Left ventricle myocardium superior (tissue), 1 donor: ENCODE results near the gene KCTD13. TPM values are rescaled to one million over a fixed set of nuclear protein-coding genes. Genes with fewer than 3 reads are reported as not detected.
A peak's percentile ranks its signal among the peaks of the same experiment; 100 is the strongest.
"Not testable (repeated sequence)": the region's sequence is repeated elsewhere in the genome, so short reads cannot be mapped to it uniquely, and the experiment has no call there.

ENCODE experiments used
- ATAC-seq: fragments of 200-7000 bp; cut with Tn5 transposase; one replicate; pipeline ENCODE4 v1.9.1; 2020; ENCODE audit warnings: mild to moderate bottlenecking, moderate library complexity
- DNase-seq: peaks from one replicate; pipeline ENCODE4 v3.0.0-alpha.2; 2020
- intact Hi-C: fragments of 100-400 bp; cut with micrococcal nuclease; formaldehyde crosslinking; loops from one replicate; pipeline ENCODE4 v1.11.0; 2022
- total RNA-seq: library from RNA; stranded (reverse); fragmentation: NEBNext Ultra II Directional; extraction: Animal tissue kit (Norgen Biotek cat#: 25700); gene quantifications from one replicate; pipeline ENCODE4 v1.2.1, GENCODE V29; 2021
- donor health status: DM: no; HTN: yes; CAD: no; lungs with severe emphysema.

Gene KCTD13
- total RNA-seq, 1 donor from 2014 or later = 5.5 TPM

DNA sequence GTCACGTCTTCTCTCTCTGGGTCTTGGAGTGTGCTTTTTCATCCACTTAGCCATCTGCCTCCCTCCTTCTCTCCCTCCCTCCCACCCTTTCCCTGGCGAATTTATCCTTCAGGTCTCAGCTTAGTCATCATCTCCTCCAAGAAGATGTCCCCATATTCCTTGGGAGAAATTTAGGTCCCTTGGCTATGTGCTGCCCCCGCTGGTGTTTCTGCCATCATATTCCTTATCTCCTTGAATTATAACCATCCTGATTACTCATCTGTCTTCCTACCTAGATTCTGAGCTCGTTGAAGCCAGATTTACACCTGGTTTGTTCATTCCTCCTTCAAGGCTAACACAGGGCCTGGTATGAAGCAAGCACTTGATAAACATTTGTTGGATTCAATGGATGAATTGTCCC, 31.7 kb downstream of the KCTD13 start:
- no peak for ATAC-seq
- no peak for DNase-seq
- intact Hi-C loops = no loop called here

DNA sequence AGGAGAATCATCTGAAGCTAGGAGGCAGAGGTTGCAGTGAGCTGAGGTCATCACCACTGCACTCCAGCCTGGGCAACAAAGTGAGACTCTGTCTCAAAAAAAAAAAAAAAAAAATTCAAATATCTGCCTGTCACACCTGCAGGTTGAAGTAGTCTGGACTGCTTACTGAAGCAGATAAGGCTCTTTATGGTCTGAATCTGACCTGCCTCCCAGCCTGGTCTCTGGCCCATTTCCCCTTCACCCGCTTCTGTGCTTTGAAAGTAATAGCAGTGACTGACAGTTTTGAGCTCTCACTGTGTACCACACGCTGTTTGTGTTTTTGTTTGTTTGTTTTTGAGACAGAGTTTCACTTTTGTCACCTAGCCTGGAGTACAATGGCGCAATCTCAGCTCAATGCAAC, 32.5 kb downstream of the KCTD13 start:
- DNase-seq = no peak
- ATAC-seq = no peak
- intact Hi-C loops = no loop called here

DNA sequence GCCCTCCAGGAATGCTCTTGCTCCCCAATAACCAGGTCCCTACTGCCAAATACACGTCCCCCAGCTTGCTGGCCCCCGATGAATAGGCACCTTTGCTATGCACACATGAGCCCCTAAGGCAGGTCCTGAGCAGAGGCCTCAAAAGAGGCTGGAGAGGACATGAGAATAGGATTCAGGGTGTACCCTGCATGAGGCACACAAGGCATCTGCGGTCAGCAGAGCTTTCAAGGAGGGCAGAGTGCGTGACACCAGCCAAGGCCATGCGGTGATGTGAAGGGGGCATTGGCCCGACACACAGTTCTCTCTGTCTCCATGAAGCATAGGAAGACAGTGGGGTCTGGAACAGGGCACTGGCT, 33.6 kb downstream of the KCTD13 start:
- DNase-seq = no peak
- ATAC-seq = no peak
- intact Hi-C loops = no loop called here

DNA sequence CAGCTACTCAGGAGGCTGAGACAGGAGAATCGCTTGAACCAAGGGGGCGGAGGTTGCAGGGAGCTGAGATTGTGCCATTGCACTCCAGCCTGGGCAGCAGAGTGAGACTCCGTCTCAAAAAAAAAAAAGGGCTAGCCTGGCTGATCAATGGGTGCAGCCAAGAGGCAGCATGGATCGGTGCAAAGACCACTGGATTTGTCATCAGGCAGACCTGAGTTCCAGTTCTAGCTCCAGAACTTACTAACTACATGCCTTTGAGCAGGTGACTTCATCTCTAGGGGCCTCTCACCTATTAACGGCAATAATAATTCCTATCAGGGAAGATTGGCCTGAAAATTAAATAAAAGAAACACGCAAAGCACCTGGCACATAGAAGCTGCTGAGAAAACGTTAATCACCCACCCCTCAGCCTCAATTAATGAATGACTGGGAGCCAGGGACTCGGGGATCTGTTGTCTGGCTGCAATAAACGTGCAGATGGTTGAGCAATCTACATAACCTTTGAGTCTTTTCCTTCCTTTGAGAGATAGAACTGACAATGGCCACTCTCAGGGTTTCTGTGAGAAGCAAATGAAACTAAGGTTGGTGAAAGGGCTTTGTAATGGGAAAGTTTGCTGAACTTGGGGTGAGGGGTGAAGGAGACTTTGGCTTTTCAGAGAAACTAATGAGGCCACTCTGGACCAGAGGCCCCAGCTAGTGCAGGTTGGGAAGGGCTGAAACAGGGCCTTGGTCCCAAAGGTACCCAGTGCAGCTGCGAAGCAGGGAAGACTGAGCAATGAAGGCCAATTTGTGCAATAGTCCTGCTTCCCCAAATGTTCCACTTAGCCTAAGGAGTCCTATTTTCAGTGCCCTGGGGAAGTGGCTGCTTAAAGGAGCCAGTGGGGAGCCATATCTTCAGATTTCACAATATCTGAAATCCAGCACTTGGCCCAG, 34.2 kb downstream of the KCTD13 start:
- no peak for DNase-seq
- intact Hi-C loops = no loop called here
- no peak for ATAC-seq

DNA sequence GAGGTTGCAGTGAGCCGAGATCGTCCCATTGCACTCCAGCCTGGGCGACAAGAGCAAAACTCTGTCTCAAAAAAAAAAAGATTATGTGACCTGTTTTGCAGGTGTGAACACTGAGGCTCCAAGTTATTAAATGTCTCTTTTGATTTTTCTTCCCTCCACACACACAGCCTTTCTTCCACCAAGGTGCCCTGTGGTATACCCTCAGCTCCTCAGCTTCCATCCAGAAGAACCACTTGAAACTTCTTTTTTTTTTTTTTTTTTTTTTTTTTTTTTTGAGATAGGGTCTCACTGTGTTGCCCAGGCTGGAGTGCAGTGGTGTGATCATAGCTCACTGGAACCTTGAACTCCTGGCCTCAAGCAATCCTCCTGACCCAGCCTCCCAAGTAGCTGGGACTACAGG, 36.7 kb downstream of the KCTD13 start:
- ATAC-seq, DNase-seq, intact Hi-C loops: not testable (repeated sequence)

DNA sequence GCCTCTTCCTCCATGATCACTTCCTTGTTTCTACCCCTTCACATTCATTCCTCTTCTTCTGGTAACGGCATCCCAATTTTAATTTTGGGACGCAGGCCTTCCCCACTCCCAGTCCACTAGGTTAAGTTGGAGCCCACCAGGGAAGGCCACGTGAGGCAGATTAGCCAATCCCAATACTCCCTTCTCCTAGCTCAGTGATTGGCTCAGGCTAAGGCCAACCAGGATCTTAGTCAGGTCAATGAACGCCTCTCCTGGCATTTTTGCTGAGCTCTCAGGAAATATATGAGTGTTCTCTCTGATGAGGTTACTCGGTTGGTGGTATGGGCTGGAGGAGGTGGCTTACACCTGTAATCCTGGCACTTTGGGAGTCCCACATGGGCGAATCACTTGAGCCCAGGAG, 42.0 kb downstream of the KCTD13 start:
- no peak for ATAC-seq
- intact Hi-C loops = no loop called here

DNA sequence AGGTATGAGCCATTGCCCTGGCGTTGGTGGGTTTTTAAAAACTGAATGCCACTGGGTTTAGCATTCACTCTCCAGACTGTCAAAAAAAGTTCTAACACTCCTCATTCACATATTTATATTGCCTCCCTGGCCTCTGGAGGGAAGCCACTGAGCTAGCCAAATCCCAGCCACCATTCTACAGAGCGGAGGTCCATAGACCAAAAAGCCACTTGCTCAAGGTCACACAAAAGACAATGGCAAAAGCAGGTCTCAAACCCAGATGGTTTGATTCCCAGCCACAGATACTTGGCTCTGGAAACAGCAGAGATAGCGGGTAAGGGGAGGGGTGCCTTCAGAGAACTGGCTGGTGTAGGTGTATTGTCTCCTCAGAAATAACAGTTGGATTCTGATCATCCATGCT, 45.0 kb downstream of the KCTD13 start:
- DNase-seq (no peak), ATAC-seq (no peak)
- intact Hi-C loops = no loop called here

More for the DNA sequence above, 42.0 kb downstream of the KCTD13 start:
- no peak for DNase-seq

DNA sequence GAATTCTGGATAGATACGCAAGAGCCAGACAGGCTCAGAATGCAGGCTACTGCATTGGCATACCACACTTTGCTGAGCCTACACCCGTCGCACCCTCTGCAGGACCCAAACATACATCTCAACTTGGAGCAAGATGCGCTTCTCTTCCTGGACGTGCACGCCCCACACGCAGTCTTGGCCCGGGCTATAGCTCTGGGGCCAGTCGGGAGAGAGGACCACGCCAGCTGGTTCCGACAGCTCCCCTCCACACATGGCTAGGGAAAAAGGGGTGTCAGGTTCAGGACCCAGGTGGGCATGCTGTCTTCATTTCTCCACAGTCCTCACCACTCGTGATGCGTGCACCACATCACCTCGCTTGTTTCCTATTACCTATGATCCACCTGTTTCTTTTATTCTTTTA, 47.9 kb downstream of the KCTD13 start:
- intact Hi-C loops = no loop called here
- ATAC-seq = no peak
- DNase-seq = no peak

DNA sequence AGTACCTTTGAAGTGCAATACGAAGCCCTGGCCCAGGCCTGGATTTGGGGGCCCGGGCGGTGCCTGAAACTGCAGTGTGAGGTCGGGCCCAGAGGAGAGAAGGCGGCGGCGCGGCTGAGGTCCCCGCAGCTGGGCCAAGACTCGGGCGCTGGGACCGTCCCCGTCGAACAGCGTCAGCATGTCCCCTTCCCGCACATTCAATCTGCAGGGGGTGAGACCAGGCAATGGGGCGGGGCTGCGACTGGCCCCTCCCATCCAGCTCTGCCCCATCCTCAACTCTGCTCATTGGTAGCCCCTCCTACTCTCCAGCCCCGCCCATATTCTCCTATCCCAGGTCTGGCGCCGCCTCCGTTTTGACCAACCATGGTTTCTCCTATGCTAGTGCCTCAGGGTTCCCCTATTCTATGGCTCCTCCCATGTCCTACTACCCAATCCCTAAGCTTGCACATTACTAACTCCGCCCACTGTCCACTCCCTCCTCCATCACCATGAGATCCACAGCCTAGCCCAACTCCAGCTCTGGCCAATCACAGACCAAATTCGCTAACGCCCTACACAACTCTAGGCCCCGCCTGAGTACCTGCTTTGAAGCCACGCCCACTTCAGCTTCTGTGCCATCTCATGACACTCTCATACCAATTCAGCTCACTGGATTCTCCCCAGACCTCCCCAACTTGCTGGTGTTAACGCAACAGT, 48.6 kb downstream of the KCTD13 start:
- intact Hi-C loops = no loop called here
- DNase-seq (peak; percentile 38), ATAC-seq (no peak)

DNA sequence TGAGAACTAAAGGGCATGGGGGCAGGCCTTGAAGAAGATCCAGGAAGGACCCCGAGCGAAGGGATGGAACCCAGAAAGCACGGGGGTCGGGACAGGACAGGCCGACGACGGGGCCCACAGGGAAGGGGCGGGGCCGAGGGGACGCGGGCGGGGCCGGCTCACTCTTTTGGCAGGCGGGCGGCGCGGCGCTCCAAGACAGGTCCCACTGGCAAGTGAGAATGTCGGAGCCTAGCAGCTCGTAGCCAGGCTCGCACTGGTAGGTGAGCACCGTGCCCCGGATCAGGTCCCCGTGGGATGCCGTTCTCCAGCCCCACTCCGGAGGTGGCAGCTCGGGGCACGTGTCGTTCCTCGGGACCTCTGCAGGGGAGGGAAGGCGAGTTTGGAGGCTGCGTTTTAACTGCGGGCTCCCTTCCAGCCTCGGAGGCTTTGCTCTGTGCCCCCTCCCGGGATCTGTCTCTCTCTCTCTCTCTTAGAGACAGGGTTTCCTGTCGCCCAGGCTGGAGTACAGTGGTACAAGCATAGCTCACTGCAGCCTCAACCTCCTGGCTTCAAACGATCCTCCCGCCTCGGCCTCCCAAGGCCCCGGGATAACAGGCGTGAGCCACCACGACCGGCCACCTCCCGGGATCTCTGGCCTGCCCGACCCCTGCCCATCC, 49.3 kb downstream of the KCTD13 start:
- intact Hi-C loops = no loop called here
- peak; percentile 38 for DNase-seq
- peak; percentile 23 for ATAC-seq

DNA sequence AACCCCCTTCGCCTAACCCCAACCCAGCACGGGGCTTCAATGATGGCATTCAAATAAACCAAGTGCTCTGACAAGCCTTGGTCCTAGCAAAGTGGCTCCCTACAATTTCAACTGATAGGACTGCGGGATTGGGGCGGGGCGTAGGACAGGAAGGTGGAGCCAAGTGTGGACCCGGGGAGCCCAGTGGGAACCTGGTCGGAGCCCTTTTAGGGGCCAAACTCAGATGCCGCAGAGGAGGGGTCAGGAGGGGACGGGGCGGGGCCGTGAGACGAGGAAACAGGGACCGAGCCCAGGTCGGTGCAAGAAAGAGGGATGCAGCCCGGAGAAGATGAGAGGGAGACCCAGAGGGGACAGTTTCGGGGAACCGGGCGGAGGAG, 49.8 kb downstream of the KCTD13 start:
- DNase-seq (no peak), ATAC-seq (no peak)
- intact Hi-C loops = no loop called here

DNA sequence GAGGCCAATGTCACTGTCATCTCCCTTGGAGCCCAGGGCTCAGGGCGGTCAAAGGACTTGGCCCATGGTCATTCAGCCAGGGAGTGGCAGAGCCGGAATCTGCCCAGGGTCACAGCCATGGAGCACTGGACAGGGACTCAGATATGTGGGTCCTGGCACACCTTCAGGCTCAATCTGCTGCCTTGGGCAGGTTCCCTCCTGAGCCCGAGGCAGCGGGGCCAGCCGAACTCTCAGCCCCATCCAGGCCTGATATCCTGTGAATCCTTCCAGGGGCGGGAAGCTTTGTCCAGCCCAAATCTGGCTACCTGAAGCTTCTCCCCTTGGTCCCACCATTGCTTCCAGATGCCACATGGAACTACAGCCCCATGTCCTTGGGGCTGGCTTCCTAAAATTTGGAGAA, 50.8 kb downstream of the KCTD13 start:
- ATAC-seq (no peak), DNase-seq (no peak)
- intact Hi-C loops = no loop called here

DNA sequence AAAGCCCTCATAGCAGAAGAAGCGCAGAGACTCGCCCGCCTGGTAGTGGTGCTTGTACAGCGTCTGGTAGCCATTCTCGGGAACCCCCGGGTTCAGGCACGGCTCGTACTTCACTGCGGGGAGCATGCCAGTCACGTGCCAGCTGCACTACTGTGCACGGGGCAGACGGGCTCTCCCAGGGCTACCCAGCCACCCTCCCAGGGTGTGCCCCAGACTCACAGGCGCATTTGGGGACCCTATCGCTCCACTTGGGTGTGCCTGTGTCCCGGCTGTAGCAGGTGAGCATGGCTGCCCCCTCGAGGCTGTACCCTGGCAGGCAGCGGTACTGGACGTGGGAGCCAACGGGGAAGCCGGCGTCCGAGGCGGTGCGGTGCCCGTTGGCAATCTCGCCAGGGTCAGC, 52.7 kb downstream of the KCTD13 start:
- DNase-seq (no peak), ATAC-seq (no peak)
- intact Hi-C loops = no loop called here

DNA sequence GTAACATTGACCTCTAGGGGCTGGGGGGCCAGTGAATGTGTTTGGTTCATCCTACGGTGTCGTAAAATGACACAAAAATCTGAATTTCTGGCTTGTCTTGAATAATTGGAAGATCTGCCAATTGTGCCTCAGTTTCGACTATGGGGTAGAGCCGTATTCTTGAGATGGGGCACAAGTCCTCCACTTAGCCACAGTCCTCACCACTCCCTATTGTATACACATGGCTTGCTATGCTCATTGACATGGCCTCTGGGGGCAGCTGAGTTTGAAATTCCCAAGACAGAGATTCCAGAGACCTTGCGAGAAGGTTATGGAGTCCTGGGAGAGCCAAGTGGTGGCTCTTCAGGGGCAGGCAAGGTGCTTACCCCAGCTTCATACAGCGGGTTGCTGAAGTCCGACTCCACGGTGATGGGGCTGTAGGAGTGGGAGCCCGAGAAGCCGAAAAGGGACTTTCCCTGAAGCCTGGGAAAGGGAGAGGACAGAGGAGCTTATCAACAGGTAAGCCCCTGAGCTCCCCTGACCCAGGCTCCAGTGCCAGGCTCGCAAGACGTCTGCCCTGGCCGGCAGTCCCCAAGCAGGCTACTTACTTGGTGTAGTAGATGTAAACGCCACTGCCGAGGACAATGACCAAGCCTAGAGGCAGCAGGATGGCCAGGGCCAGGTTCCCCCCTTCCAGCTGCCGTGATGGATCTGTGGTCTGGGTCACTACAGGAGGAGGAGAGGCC, 54.0 kb downstream of the KCTD13 start:
- no peak for DNase-seq
- intact Hi-C loops = no loop called here
- no peak for ATAC-seq

DNA sequence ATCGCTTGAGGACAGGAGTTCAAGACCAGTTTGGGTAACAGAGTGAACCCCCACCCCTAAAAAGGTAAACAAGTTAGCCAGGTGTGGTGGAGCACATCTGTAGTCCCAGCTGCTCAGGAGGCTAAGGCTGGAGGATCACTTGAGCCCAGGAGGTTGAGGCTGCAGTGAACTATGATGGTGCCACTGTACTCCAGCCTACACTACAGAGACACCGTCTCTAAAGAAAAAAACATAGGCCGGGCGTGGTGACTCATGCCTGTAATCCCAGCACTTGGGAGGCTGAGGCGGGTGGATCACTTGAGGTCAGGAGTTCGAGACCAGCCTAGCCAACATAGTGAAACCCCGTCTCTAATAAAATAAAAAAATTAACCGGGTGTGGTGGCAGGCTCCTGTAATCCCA, 57.0 kb downstream of the KCTD13 start:
- DNase-seq, intact Hi-C loops, ATAC-seq: not testable (repeated sequence)

DNA sequence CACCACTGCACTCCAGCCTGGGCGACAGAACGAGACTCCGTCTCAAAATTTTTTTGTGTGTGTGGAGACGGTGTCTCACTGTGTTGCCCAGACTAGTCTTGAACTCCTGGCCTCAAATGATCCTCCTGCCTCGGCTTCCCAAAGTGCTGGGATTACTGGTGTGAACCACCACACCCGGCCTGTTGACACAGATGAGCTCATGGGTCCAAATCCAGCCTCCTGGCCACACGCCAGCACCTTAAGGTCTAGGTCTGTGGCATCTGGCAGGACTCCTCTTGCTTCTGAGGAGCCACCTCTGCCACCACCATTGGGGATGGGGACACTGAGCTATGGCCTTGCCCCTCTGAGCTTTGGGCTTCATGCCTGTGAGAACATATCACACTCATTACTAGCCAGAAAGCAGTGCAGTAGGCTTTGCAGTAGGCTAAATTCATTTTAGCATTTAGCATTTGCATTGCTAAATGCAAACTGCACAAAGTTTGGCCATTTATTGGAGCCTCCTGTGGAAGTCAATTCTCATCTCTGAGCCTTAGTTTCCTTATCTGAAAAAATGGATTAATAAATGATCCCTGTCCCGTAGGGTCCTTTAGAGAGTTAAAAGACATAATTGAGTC, 57.5 kb downstream of the KCTD13 start:
- intact Hi-C loops = no loop called here
- no peak for DNase-seq
- no peak for ATAC-seq

DNA sequence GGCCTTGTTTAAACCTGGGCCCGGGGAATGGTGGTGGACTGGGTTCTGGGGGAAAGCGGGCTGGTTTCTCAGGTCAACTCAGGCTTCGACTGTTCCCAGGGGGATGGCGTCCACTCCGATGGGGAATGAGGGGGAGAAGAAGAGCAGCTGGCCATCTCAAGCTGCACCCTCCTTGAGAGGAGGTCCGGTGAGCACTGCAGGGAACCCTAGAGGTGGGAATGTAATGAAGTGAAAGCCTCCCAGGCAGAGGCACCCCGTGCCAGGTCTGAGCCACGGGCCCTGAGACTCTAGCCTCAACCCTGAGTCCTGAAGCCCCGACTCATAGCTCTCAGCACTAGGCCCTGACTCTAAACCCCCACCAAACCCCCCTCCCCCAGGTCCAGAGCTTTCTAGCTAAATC, 61.8 kb downstream of the KCTD13 start:
- ATAC-seq = no peak
- intact Hi-C loops = no loop called here
- no peak for DNase-seq

DNA sequence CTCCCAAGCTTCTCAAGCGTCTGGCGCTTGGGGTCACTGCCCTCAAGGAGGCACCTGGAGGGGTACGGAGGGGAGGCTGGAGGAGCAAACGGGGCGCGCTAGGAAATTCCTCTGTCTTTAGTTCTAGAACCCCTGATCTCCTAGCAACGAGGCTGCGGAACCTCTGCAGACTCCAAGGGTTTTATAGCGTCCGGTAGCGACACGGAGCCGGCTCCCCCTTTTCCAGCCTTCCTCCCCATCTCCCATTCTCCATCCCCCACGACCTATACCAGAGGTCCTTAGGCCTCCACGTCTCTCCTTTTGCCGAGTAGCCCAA, 62.4 kb downstream of the KCTD13 start:
- ATAC-seq = no peak
- DNase-seq = no peak
- intact Hi-C loops = no loop called here

DNA sequence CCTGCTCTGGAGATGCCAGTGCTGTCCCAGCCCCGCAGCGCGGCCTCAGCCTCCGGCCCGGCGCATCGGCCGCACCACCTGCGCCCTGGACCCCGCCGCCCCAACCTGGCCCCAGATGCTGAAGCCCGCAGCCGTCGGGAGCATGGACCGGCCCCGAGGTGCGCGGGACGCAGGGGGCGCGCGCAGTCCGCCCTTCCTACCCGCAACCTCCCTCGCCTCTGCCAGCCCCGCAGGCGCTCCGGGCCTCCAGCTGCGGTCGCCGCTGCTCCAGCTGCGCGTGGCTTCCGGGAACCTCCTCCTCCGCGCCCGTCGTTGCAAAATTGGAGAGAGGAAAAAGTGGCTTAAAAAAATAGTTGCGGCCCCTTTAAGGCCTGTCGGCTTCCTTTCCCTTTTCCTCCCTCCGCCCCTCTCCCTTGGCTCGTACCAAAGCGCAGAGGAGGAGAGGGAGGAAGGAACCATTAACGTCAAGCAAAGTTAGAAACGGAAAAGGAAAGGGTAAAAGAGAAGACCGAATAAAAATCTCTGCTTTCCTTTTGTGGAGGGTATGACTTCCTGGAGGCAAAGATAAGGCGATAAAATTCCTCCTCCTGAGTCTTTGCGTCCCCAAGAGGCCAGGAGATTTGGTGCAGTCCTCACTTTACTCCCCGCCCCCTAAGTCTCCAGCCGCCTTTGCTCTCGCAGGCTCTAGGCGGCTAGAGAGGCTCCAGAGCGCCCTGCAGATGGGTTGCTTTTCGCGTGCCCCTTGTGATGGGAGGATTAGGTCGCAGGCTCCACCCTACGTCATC, 63.0 kb downstream of the KCTD13 start, which contains the start of gene CDIPT:
TSS of gene CDIPT (minus strand) at position 343 of the 785 bp plus-strand sequence. CDS start 369 bp downstream, outside the sequence.
- peak; percentile 97 for ATAC-seq
- DNase-seq = peak; percentile 94
- intact Hi-C loops = no loop called here
